GM21619 (cell line): ENCODE results near the gene PTX3.

Experiments used
- ATAC-seq: cut with Tn5 transposase; IDR thresholded peaks from one replicate; pipeline ENCODE4 v1.9.1; 2021; ENCODE audit not compliant: unreplicated experiment

PTX3 gene

GRCh38 chr3:157436583-157437291 is at the start of gene PTX3:
PTX3 (plus strand) TSS chr3:157436850; CDS start chr3:157436934, 84 bp downstream.
- no peak for ATAC-seq

DNA sequence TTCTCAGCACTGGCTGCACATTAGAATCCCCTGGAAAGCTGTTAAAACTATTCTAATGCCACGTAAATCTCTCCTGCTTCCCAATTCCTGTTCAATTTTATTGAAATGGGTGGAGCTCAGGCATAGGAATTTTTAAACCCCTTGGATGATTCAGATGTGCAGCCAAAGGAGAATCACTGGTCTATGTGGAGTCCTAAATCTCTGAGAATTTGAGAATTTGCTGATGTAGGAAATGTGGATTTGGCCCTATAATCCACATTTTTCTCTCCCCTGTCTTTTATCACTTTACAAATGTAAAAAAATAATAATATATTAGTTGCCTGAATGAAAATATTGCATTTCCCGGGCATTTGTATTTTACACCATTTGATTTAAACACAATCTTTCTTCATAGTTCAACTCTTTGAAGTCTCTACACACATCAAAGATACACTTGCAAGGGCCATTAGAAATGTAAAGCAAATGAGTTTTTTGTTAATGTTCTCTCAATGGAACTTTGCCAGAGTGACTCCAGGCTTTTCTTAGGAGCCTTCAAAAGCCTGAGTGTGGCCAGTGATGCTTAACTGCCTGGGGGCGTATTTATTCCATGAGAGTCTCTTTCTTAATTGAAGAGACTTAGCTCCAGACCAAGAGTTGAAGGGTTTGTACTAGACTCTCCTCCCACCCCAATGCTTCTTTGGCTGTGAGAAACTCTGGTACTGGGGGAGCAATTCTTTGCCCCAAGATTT is 48.8 kb upstream of the PTX3 start:
- ATAC-seq, result no peak

DNA sequence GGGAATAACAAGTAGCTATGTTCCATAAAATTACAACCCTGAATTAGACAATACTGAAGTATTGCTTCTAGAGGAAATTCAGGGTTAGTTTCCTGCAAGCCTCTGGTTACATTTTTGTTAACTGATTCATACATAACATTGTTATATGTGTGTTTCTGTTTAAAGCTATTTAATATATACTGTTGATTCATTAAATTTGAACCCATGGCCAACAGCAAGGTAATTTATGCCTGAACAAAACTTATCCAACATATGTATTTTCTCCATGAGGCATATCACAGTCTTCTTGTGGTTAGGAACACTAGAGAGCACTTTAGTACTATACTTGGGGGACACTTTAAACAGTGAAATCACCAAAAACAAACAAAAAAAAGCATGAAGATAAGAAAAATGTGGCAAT is 47.7 kb upstream of the PTX3 start:
- no peak for ATAC-seq

- ATAC-seq, result no peak
These were observed 45.7 kb upstream of the PTX3 start for GRCh38 chr3:157390713-157391515.

- no peak for ATAC-seq
These were observed 44.5 kb upstream of the PTX3 start for GRCh38 chr3:157392104-157392503.

GRCh38 chr3:157393113-157393512 is 43.5 kb upstream of the PTX3 start:
- ATAC-seq, result no peak

- no peak for ATAC-seq
These were observed 42.2 kb upstream of the PTX3 start for GRCh38 chr3:157394411-157394810.

GRCh38 chr3:157398598-157398997 is 38.1 kb upstream of the PTX3 start:
- ATAC-seq, result no peak

DNA sequence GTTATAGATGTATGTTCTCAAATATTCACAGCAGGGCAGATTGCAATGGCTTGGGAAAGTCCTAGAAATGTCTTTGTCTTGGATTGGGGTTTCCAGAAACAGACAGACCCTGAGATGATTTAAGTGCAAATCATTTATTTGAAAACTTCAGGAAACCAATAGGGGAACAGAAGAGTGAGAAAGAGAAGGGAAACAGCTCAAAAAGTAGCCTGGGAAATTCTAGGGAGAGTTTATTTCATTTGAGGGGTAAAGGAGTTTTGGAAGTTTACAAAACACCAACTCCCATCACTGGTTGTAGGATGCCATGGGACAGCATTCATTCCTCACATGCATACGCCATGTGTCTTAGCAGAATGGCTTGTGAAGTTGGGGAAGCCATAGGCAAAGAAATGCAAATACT is 32.3 kb upstream of the PTX3 start:
- no peak for ATAC-seq

DNA sequence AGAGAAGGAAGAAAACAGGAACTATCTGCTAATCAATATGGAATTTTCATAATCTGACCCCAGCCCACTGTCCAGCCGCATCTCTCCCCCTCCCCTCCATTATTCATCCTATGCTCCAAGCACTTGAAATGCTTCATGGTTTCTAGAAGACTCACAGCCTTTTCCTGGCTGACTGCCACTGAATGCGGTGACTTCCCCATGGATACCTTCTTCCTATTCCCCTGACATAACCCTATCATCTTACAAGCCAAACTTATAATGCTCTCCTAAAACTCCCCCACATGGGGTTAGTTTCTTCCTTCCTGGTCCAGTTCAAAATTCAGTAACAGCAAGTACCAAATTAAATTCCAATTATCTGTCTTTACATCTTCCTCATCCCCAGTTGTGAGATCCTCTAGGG is 31.2 kb upstream of the PTX3 start:
- ATAC-seq, result no peak

- ATAC-seq, result no peak
These were observed 30.3 kb upstream of the PTX3 start for GRCh38 chr3:157406394-157406793.

DNA sequence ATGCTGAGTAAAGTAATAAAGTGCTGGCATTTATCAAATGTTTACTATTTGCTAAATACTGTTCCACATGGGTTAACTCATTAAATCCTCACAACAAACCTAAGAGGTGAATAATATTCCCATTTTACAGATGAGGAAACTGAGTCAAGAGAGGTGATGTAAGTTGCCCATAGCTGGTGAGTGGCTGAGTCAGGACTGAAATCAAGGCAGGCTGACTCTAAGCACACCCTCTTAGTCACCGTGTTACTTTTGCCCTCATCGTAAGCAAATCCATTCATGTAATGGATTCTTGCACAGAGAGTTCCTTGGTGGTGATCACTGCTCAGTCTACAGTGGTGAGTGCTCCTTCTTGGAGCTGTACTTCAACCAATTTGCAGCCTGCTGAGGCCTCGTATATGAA is 28.9 kb upstream of the PTX3 start:
- ATAC-seq, result no peak

DNA sequence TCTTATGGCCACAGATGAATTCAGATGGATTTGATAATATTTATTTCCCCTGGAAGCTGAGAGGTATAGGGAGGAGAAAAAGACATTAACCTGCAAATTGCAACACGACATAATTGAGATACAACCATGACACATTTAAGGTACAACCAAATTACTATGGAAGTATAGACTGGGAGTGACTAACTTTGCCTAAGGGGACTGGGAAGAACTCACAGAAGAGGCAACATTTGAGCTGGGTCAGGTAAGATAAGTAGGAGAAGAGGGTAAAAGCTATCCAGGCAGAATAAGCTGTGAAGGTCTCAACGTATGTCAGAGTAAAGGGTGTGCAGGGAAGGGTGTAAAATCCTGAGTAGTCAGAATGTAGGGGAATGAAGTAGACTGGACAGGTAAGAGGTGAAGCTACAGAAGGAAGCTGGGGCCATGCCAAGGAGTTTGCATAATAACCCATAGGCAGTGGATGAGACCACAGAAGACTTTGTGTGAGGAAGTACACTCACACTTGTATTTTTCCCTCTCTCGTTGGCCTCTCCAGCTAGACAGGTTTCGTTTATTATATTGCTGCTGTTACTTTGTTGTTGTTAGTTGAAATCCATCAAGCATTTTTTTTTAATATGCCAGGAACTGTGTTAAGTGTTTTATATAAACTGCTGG is 28.0 kb upstream of the PTX3 start:
- no peak for ATAC-seq

DNA sequence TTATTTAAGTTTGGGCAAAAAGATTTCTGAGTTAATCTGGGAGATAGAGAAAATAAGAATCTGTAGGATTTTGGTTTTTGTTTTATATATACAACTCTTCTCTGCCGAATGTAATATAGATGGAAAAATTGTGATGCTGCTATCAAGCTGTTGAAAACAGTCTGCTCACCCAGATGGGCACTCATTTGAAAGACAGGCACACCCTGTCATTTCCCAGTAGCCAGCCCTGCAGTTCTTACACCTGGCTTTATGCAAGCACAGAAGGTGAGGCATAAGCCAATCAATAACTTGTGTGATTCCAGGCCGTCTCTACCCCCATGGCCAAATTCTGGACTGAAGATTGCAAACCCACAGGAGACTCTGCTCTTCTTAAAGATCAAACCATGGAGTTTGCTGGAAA is 27.1 kb upstream of the PTX3 start:
- ATAC-seq, result no peak

- ATAC-seq, result no peak
These were observed 25.7 kb upstream of the PTX3 start for GRCh38 chr3:157410945-157411344.

- no peak for ATAC-seq
These were observed 24.3 kb upstream of the PTX3 start for GRCh38 chr3:157412323-157412855.

DNA sequence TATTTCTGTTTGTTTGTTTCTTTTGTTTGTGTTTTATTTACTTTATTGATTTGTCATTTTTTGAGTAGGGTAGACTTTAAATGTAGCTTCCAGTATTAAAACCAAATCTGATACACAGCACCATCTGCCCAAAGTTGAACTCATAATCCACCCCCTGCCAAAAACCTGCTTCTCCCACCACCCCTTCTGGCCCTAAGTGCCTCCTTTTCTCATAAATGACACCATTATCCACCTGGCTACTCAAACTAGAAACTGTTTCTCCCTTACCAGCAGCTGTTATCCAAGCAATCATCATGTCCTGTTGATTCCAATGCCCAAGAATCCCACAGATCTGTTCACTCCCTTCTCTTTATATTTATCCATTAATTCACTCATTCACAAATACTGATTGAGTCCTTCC is 21.8 kb upstream of the PTX3 start:
- no peak for ATAC-seq

DNA sequence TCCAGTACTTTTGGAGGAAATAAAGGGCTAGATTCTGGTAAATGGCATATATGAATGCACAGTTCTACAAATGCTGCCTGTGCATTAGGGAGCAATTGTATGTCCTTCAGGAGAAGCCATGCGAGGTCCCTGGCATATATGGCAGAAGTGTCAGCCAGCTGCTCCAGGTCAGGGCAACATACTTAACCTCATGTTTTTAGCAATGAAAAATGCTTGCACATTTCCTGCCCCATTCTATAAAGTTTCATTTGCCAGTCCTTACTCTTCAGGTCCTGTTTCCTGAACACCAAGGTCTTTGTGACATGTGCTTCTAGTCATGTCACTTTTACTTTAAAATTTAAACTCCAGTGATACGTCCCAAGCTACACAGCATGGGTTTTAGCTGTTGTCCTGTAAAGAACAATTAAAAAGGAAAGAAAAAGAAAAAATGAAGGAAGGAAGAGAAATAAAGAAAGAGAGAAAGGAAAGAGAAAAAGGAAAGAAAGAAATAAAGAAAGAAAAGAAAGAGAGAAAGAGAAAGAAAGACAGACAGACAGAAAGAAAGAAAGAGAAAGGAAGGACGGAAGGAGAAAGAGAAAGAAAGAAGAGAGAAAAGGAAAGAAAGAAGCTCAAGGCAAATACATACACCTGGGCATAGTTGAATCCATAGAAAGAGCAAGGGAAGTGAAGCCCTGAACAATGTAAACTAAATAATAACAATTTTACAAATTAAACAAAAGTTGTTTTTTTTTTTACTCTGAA is 20.1 kb upstream of the PTX3 start:
- no peak for ATAC-seq

- no peak for ATAC-seq
These were observed 19.4 kb upstream of the PTX3 start for GRCh38 chr3:157417247-157417646.

GRCh38 chr3:157418104-157418503 is 18.5 kb upstream of the PTX3 start:
- ATAC-seq, result no peak
